WTC11 (cell line): ENCODE data around the gene MPIG6B.

Experiments used
- CREB1 ChIP-seq: sonication (generic); formaldehyde crosslinking; IDR thresholded peaks from 2 replicates; pipeline ENCODE4 v1.8.0; 2023; ENCODE audit warnings: mild to moderate bottlenecking, missing genetic modification reagents
- CTCF ChIP-seq: fragments of 200-600 bp; IDR thresholded peaks from 2 replicates; pipeline ENCODE4 v1.8.0; 2022; ENCODE audit warnings: antibody characterized with exemption
- ESRRA ChIP-seq: sonication (generic); formaldehyde crosslinking; IDR thresholded peaks from 2 replicates; pipeline ENCODE4 v1.8.1; 2022; ENCODE audit warnings: mild to moderate bottlenecking, missing genetic modification reagents, borderline replicate concordance
- MAX ChIP-seq: sonication (generic); formaldehyde crosslinking; IDR thresholded peaks from 2 replicates; pipeline ENCODE4 v1.8.0; 2022; ENCODE audit warnings: mild to moderate bottlenecking, missing genetic modification reagents
- MYBL2 ChIP-seq: sonication (generic); formaldehyde crosslinking; IDR thresholded peaks from 2 replicates; pipeline ENCODE4 v1.8.1; 2023; ENCODE audit warnings: mild to moderate bottlenecking, moderate library complexity, missing genetic modification reagents
- RORB ChIP-seq: fragments of 250-450 bp; sonication (Bioruptor Pico); IDR thresholded peaks from 2 replicates; pipeline ENCODE4 v1.9.0; 2021; ENCODE audit warnings: mild to moderate bottlenecking
- SMAD4 ChIP-seq: sonication (generic); formaldehyde crosslinking; IDR thresholded peaks from 2 replicates; pipeline ENCODE4 v1.8.0; 2022; ENCODE audit warnings: mild to moderate bottlenecking, missing genetic modification reagents
- SP1 ChIP-seq: sonication (generic); formaldehyde crosslinking; conservative IDR thresholded peaks from 2 replicates; pipeline ENCODE4 v1.8.1; 2022; ENCODE audit warnings: missing genetic modification reagents
- TCF7 ChIP-seq: sonication (generic); formaldehyde crosslinking; IDR thresholded peaks from 2 replicates; pipeline ENCODE4 v1.8.0; 2022; ENCODE audit warnings: mild to moderate bottlenecking, low read depth, missing genetic modification reagents, moderate library complexity
- ZNF121 ChIP-seq: sonication (generic); formaldehyde crosslinking; IDR thresholded peaks from 2 replicates; pipeline ENCODE4 v1.8.0; 2023; ENCODE audit warnings: missing genetic modification reagents
- ZNF138 ChIP-seq: sonication (generic); formaldehyde crosslinking; conservative IDR thresholded peaks from 2 replicates; pipeline ENCODE4 v1.8.1; 2022; ENCODE audit warnings: mild to moderate bottlenecking, moderate library complexity, missing genetic modification reagents
- ZNF416 ChIP-seq: fragments of 250-450 bp; sonication (Bioruptor Pico); IDR thresholded peaks from 2 replicates; pipeline ENCODE4 v1.9.0; 2021; ENCODE audit warnings: mild to moderate bottlenecking, inconsistent platforms

- TF ChIP-seq SMAD4: no peak
- TF ChIP-seq RORB: no peak
- TF ChIP-seq MYBL2: no peak
- no peak for TF ChIP-seq TCF7 (CRISPR knock-in tag)
- no peak for TF ChIP-seq MAX (CRISPR knock-in tag)
- no peak for TF ChIP-seq CTCF
- TF ChIP-seq ZNF138 (CRISPR knock-in tag): no peak
- TF ChIP-seq SP1 (CRISPR knock-in tag): no peak
- TF ChIP-seq ZNF121 (CRISPR knock-in tag): no peak
- no peak for TF ChIP-seq ZNF416 (CRISPR knock-in tag)
- no peak for TF ChIP-seq CREB1 (CRISPR knock-in tag)
- no peak for TF ChIP-seq ESRRA (CRISPR knock-in tag)
Measured at GRCh38 chr6:31721351-31722020, 1.7 kb upstream of the MPIG6B start, which contains the start of gene LY6G6C.
